Esophagus squamous epithelium (tissue), 4 donors: Measurements from ENCODE around the gene TPD52L2.

Experiments
- CTCF ChIP-seq, 6 experiments: fragments of 450-650 bp in 4 of 6; fragments of 200-600 bp in 2 of 6; sonication (generic) in 2 of 6; IDR thresholded peaks; one replicate each; pipeline ENCODE4 v1.5.1; 2016 to 2019; ENCODE audit warnings: antibody characterized with exemption in 6 of 6, mild to moderate bottlenecking in 4 of 6, moderate library complexity in 4 of 6
- POLR2A ChIP-seq, 4 donors: fragments of 450-650 bp; IDR thresholded peaks; one replicate each; pipeline ENCODE4 v1.6.1; 2017; ENCODE audit warnings: antibody characterized with exemption in 4 of 4, mild to moderate bottlenecking in 4 of 4, moderate library complexity in 3 of 4

- TF ChIP-seq POLR2A (IDR thresholded peaks at IDR 0.05): no peak
- no peak for TF ChIP-seq CTCF (IDR thresholded peaks at IDR 0.05)
These were observed 9.5 kb upstream of the TPD52L2 start for GRCh38 chr20:63855363-63856097.
